IPS DF 19.7 (cell line): ENCODE measurements around the gene OST4.

Experiments
- DNase-seq: peaks from one replicate; pipeline ENCODE4 v3.0.0-alpha.2; 2013; ENCODE audit warnings: low read depth, low spot score

The OST4 gene

DNA sequence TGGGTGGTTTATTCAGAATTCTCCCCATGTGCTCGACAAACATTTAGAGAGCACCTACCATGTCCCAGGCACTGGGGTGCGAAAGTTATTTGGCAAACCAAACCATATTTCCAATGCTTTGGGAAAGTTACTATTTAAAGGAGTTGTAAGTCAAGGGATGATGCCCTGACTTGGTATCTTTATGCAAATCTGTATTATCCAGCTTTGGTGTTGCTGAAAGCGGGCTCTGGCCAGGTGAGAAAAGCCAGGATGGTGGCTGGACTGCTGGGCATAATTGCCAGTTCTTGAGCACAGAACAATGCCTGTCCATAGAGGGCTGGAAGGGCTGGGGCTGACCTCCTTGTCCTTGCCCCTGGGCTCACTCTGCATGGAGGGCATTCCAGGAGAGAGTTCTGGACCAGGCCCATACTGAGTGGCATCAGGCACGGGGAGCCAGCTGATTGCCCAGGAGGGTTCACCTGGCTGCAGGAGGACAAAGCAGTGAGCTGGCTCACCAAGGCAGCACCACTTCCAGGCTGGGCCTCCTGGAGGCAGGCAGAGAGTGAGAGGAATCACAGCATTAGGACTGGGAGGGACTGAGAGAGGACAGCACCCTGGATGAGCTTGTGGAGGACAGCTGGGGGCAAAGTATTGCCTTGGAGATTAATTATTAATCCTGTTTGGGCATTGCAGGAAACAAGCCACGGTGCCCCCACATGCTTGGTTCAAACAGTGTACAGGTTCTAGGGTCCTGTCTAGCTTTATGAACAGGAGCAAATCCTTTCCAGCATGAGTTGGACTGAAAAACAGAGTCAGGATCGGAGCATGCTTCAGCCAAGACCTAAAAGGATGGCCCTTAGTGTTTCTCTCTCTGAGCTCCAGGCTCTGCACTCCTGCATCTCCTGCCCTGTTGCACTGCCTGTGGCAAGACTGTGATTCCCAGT is 22.2 kb upstream of the OST4 start:
- no peak for DNase-seq

DNA sequence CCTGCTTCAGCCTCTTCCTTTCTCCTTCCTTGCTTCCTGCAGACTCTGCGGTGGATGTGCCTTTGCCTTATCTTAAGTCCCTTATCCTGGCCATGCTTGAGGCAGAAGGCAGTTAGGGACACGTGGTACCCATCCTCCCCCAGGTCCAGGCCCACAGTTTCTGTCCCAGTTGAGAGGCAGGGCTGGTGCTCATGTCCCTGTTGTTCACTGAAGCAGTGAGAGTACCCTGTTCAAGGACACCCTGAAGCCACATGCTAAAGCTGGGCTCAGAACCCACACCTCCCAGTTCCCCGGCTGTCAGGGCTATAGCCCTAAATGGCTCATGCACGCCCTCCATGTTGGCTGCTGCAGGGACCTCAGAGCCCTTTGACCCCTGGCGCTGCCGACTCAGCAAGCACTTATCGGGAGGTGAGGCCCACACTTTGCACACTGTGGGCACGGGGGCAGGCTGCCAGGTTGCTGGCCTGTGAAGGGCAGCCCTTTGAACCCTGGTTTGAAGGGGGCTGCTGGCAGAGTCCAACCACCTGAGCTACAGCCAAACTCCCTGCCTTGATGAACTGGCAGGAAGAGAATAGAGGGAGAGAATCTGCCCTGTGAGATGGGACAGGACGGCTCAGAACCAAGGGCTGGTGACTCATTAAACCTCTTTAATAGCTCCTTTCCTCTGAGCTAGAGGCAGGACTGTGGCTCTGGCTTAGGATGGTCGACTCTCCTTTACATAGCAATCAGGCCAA is 21.4 kb upstream of the OST4 start:
- no peak for DNase-seq

DNA sequence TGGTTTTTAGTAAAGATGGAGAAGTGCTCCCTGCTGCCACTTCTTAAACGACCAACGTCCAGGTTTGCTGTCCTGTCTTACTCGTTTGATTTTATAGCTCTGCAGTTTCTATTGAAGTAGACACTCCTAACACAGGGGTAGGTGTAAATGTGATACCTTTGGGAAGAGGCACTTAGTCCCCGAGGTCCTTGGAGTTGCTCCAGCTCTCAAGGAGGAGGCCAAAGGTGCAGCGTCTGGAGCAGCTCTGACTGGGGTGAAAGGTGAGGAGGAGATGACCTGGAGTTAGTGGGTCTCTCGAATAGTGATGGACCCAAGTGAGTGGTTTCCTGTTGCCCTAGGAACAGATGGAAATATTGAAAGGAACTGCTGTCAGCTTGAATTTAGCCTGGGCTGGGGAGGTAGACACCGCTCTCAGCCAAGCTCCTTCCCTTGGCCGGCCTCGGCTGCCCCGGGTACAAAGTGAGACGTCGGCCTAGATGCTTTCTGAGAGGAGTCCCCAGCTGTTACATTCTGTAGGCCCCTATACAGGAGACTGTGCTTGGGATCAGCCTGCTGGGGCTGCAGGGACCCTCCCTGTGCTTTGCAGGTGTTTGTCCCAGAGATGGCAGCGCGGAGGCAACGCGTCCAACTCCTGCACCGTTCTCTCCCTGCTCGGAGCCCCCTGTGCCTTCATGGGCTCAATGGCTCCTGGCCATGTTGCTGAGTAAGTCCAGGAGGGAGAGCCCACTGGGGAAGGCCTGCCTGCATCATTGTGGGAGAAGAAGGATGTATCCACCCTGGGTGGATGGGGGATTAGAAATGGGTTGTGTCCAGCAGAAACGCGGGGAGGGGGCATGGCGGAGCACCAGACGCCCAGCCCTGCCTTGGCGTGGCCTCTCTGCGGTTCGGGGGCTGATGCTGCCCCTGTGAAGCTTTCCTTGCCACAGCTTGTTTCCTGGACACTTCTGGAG is 20.6 kb upstream of the OST4 start:
- no peak for DNase-seq

DNA sequence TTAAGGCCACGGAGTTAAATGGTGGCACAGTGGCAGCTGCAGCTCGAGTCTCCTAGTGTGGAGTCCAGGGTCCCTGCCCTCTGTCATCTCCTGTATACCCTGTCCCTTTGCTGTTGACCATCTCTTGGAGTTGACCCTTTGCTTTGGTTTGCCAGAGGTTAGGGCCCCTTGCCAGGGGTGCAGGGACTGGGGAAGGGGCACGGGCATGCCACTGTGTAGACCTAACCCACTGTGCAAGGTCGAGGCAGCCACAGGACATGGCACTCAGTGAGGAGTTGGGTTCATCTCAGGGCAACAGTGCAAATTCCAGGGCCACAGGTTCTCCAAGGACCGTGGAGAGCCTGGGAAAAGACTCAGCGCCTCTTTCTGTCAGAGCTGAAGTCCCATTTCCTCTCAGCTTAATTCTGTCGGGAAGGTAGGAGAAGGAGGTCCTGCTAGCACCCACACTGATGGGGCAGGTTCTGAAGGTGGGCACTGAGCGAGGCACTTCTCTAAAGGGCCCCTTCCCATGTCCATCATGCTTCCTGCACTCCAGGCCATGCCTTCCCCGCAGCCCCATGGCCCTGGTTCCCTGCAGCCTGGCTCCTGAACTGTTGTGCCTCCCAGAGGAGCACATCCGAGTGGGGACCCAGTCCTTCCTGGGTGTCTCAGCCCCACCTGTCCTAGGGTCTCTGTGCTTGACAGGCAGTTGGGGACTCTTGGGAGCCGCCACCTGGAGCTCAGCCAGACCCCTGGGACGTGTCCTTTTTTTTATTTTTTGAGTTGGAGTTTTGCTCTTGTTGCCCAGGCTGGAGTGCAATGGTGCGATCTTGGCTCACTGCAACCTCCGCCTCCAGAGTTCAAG is 17.9 kb upstream of the OST4 start:
- no peak for DNase-seq

DNA sequence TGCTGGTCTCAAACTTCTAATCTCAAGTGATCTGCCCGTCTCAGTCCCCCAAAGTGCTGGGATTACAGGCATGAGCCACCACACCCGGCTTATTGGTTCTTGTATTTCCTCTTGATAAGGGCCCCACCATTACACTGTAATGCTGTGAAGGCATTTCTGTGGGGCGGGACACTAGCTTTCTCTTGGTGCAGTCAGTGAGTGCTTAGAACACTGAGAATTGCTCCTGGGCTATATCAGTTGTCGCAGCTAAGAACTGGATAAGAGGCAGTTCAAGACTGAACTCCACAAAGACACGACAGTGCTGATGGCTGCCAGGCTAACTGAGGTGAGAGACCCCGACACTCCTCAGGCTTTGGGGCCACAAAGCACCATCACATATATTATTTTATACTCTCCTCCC is 17.2 kb upstream of the OST4 start:
- DNase-seq, result no peak

DNA sequence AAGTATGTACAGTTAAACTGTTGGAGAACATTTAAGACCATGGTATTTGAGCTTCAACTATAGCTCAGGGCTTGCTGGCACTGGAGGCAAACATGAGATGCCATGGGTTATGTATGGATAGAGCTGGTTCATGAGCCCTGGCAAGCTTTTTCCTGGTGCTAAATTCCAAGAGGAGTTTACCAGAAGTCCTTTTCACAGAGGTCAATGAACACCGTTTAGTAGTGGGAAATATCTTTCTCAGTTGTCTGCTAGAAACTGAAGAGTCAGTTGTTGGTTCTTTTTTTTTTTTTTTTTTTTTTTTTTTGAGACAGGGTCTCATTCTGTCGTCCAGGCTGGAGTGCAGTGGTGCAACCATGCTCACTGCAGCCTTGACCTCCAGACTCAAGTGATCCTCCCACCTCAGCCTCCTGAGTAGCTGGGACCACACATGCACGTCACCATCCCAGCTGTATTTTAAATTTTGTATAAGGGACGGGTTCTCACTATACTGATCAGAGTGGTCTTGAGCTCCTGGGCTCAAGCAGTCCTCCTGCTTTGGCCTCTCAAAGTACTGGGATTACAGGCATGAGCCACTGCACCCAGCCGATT is 16.5 kb upstream of the OST4 start:
- no peak for DNase-seq

DNA sequence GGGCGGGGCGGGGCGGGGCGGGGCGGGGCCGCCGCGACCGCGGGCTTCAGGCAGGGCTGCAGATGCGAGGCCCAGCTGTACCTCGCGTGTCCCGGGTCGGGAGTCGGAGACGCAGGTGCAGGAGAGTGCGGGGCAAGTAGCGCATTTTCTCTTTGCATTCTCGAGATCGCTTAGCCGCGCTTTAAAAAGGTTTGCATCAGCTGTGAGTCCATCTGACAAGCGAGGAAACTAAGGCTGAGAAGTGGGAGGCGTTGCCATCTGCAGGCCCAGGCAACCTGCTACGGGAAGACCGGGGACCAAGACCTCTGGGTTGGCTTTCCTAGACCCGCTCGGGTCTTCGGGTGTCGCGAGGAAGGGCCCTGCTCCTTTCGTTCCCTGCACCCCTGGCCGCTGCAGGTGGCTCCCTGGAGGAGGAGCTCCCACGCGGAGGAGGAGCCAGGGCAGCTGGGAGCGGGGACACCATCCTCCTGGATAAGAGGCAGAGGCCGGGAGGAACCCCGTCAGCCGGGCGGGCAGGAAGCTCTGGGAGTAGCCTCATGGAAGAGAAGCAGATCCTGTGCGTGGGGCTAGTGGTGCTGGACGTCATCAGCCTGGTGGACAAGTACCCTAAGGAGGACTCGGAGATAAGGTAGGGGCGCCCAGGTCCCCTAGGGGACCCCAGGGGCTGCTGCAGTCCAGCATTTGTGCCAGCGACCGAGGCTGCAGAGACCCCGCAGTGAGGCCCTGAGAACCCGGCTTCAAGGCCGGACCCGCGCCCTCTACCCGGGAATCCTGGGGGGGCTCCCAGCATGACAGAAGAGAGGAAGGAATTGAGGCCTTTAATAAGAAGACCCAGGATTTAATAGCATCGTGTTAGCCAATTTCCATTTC is 15.5 kb upstream of the OST4 start, which contains the start of gene KHK:
Gene KHK, plus strand, starts transcription at position 49 of the 870 bp plus-strand sequence. Its CDS starts 488 bp downstream, at position 537.
- DNase-seq, result no peak

DNA sequence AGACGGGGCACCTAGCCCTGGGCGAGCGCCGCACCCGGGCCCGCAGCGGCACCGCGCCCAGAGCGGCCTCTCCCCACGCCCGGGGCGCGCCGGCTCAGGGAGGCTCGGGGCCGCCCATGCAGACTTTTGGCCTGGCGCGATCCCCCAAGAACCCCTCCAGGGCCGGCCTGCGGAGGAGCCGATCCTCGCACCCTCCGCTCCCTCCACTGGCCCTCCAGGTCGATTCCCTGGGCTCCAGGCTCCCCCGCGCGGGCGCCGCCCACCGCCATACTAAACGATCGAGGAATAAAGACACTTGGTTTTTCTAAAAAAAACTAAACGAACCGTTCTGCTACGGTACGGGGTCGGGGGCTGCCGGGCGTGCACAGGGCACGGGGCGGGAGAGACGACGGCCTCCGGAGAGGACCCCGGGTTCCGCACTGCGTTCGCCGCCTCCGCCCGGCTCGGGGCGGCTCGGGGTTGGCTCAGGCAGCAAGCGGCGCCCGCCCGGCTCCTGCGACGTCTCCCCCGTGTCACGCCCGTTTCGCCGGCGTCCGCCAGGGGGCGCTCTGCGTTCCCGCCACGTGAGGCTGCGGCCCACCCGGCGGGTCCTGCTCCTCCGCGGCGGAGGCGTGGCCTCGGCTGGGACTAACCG is 14.8 kb upstream of the OST4 start:
- no peak for DNase-seq

DNA sequence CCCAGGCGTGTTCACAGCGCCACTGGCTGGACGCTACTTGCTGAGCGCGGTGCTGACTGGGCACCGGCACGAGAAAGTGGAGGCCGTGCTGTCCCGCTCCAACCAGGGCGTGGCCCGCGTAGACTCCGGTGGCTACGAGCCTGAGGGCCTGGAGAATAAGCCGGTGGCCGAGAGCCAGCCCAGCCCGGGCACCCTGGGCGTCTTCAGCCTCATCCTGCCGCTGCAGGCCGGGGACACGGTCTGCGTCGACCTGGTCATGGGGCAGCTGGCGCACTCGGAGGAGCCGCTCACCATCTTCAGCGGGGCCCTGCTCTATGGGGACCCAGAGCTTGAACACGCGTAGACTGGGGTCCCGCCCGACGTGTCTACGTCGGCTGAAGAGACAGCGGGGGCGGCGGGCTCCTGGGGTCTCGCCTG is 14.2 kb upstream of the OST4 start:
- no peak for DNase-seq

DNA sequence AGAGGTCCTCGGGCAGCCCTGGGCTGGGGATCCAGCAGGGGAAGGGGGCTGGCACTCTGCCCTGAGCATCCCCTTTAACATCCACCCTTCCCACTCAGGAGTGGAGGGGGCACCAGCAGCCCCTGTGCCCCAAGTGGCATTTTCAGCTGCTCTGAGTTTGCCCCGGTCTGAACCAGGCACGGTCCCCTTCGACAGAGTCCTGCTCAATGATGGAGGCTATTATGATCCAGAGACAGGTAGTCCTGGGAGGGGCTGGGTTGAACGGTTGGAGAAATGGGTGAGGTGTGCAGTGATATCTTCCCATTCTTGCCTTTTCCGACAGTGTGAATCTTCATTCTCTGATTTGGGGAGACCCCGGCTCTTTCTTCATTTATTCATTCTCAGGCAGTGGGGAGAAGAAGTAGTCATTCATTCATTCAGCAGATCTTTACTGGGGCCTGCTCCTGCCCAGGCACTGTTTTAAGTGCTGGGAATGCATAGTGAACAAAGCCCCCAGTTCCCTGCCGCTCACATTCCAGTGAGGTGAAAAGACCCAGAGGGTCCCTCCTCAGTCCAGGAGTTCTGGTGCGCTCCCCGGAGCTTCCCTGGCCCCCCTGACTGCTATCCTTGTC is 13.7 kb upstream of the OST4 start:
- DNase-seq, result no peak

DNA sequence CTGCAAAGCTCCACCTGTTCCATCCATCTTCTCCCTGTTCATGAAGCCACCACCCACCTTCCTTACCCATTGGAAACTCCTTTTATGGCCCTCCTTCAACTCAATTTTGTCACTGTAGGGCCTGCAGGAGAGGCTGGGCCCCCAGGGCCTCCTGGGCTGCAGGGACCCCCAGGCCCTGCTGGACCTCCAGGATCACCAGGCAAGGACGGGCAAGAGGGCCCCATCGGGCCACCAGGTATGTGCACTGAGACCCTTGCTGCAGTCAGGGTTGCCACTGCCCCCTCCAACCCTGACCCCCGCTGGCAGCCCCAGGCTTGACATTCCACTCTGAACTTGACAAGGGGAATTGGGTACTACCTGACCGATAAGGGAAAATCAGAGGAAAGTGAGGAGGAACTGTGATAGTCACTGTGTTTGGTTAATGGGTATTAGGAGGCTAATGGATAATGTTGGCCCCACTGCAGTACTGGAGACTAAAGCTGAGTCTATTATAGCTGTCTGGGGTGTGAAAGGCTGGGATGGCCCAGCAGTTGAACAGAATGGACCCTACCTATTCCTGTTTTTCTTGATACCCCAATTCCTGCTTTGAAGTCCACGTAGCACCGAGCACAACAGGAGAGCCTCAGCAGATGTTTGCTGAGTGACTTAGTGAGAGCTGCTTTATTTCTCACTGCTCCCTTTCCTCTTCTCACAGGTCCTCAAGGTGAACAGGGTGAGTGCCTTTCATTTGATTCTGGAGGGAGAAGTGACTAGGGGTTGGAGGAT is 13.0 kb upstream of the OST4 start:
- DNase-seq, result no peak

DNA sequence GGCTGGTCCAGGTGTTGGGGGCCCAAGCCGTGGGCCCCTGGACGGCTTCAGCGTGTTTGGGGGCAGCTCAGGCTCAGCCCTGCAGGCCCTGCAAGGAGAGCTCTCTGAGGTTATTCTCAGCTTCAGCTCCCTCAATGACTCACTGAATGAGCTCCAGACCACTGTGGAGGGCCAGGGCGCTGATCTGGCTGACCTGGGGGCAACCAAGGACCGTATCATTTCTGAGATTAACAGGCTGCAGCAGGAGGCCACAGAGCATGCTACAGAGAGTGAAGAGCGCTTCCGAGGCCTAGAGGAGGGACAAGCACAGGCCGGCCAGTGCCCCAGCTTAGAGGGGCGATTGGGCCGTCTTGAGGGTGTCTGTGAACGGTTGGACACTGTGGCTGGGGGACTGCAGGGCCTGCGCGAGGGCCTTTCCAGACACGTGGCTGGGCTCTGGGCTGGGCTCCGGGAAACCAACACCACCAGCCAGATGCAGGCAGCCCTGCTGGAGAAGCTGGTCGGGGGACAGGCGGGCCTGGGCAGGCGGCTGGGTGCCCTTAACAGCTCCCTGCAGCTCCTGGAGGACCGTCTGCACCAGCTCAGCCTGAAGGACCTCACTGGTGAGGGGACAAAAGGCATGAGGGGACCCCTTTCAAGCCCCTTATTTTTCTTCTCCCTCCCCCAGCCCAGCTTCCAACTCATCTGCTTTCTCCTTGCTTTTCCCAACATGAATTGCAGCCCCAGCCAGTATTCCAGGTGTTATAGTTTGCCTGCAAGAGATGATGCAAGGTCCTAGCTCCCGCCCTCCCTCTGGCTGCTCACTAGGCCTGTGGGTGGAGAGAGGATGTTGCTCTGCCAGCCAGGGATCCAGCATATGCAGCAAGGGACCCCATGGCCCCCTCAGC is 12.2 kb upstream of the OST4 start:
- no peak for DNase-seq

DNA sequence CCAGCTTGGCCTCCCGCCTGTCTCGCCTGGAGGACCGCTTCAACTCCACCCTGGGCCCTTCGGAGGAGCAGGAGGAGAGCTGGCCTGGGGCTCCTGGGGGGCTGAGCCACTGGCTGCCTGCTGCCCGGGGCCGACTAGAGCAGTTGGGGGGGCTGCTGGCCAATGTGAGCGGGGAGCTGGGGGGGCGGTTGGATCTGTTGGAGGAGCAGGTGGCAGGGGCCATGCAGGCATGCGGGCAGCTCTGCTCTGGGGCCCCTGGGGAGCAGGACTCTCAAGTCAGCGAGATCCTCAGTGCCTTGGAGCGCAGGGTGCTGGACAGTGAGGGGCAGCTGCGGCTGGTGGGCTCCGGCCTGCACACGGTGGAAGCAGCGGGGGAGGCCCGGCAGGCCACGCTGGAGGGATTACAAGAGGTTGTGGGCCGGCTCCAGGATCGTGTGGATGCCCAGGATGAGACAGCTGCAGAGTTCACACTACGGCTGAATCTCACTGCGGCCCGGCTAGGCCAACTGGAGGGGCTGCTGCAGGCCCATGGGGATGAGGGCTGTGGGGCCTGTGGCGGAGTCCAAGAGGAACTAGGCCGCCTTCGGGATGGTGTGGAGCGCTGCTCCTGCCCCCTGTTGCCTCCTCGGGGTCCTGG is 11.4 kb upstream of the OST4 start:
- DNase-seq, result no peak

DNA sequence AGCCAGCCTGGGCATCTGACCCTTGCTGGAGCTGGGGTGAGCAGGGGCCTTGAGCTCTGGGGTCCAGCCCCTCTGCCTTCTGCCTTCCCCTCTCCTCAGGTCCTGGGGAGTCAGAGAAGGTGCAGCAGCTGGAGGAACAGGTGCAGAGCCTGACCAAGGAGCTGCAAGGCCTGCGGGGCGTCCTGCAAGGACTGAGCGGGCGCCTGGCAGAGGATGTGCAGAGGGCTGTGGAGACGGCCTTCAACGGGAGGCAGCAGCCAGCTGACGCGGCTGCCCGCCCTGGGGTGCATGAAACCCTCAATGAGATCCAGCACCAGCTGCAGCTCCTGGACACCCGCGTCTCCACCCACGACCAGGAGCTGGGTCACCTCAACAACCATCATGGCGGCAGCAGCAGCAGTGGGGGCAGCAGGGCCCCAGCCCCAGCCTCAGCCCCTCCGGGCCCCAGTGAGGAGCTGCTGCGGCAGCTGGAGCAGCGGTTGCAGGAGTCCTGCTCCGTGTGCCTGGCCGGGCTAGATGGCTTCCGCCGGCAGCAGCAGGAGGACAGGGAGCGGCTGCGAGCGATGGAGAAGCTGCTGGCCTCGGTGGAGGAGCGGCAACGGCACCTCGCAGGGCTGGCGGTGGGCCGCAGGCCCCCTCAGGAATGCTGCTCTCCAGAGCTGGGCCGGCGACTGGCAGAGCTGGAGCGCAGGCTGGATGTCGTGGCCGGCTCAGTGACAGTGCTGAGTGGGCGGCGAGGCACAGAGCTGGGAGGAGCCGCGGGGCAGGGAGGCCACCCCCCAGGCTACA is 10.7 kb upstream of the OST4 start:
- no peak for DNase-seq

DNA sequence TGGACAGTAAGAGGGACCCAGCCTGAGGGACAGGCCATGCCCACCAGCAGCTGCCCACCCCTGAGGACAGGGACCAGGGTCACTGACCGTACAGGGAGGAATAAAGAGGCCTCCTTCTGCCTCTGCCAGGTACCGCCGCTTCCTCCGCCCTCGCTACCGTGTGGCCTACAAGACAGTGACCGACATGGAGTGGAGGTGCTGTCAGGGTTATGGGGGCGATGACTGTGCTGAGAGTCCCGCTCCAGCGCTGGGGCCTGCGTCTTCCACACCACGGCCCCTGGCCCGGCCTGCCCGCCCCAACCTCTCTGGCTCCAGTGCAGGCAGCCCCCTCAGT is 9.1 kb upstream of the OST4 start:
- DNase-seq, result no peak

DNA sequence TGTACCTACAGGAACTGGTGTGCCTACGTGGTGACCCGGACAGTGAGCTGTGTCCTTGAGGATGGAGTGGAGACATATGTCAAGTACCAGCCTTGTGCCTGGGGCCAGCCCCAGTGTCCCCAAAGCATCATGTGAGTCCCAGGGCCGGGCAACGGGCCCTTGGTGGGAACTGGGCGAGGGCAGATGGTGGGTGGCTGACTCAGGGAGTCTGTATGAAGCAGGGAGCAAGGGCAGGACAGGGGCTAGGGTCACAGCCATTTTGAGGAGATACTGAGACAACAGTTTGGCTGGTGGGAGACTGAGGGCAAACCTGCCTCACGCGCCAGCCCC is 8.7 kb upstream of the OST4 start:
- no peak for DNase-seq
